Lung (tissue), 12 donors: Measurements from ENCODE around the gene TBXT. TPM values are rescaled to one million over a fixed set of nuclear protein-coding genes. Genes with fewer than 3 reads are reported as not detected.
"Not testable (repeated sequence)": the region's sequence is repeated elsewhere in the genome, so short reads cannot be mapped to it uniquely, and the experiment has no call there.

ENCODE experiments used
- ATAC-seq: fragments of 200-7000 bp; cut with Tn5 transposase; one replicate; pipeline ENCODE4 v1.9.1; 2020; ENCODE audit warnings: moderate number of reproducible peaks; ENCODE audit not compliant: insufficient read depth, low FRiP score
- DNase-seq, 3 donors: peaks; one replicate each; pipeline ENCODE4 v3.0.0-alpha.2; 2013 to 2017
- H3K27ac ChIP-seq, 2 donors: one replicate each; pipeline ENCODE4 v1.5.1; 2013; ENCODE audit warnings: mild to moderate bottlenecking in 2 of 2, moderate library complexity in 2 of 2, control low read depth in 1 of 2, inconsistent platforms in 1 of 2, low read depth in 1 of 2, low read length in 1 of 2
- H3K27me3 ChIP-seq, 3 donors: one replicate each; pipeline ENCODE4 v1.5.1; 2013; ENCODE audit warnings: low read length in 2 of 3; ENCODE audit not compliant: control insufficient read depth in 3 of 3, insufficient read depth in 3 of 3
- H3K36me3 ChIP-seq, 4 donors: one replicate each; pipeline ENCODE4 v1.5.1; 2013; ENCODE audit warnings: low read length in 4 of 4, mild to moderate bottlenecking in 1 of 4, moderate library complexity in 1 of 4; ENCODE audit not compliant: control insufficient read depth in 4 of 4, insufficient read depth in 4 of 4
- H3K4me1 ChIP-seq, 5 donors: one replicate each; pipeline ENCODE4 v1.5.1; 2013; ENCODE audit warnings: low read length in 5 of 5, mild to moderate bottlenecking in 2 of 5, moderate library complexity in 1 of 5; ENCODE audit not compliant: control insufficient read depth in 5 of 5, insufficient read depth in 5 of 5
- H3K4me3 ChIP-seq: one replicate; pipeline ENCODE4 v1.5.1; 2013; ENCODE audit warnings: mild to moderate bottlenecking, control low read depth, moderate library complexity
- H3K9ac ChIP-seq, 2 donors: one replicate each; pipeline ENCODE4 v1.5.1; 2013; ENCODE audit warnings: low read length in 2 of 2, control low read depth in 1 of 2; ENCODE audit not compliant: insufficient read depth in 1 of 2
- H3K9me3 ChIP-seq, 4 donors: one replicate each; pipeline ENCODE4 v1.5.1; 2013; ENCODE audit warnings: low read length in 3 of 4, mild to moderate bottlenecking in 1 of 4, moderate library complexity in 1 of 4; ENCODE audit not compliant: control insufficient read depth in 4 of 4, insufficient read depth in 3 of 4
- WGBS, 2 donors: extraction: QIAGEN DNeasy Blood & Tissue Kit; methylation state at CpG; one replicate each; pipeline ENCODE4 v1.1.7; 2013; 5-methylcytosine and 5-hydroxymethylcytosine counted together
- polyA plus RNA-seq, 2 donors: library from polyadenylated mRNA; stranded (reverse); fragments of 200-250 nt; gene quantifications; one replicate each; pipeline ENCODE4 v1.2.1, GENCODE V29; 2013
- total RNA-seq, 2 donors: library from RNA; depleted of rRNA in 1 of 2; stranded (reverse); fragments of >200 nt in 1 of 2; gene quantifications; one replicate each; pipeline ENCODE4 v1.2.1, GENCODE V29; 2014 to 2021
- TF ChIP-seq, protein P1 (sequence below): IDR thresholded peaks from 2 replicates; pipeline ENCODE4 v1.5.1; 2012; ENCODE audit warnings: mild to moderate bottlenecking; ENCODE audit errors: control extremely low read depth, extremely low read depth
- donor health status: control.
- donor health status: control.
- donor health status: Bipolar disorder and iron deficiency.
- donor health status: healthy.
- donor health status: DM: yes; HTN: yes; CAD: no.

The TBXT gene
- total and polyA plus RNA-seq, 4 donors, result not detected

DNA sequence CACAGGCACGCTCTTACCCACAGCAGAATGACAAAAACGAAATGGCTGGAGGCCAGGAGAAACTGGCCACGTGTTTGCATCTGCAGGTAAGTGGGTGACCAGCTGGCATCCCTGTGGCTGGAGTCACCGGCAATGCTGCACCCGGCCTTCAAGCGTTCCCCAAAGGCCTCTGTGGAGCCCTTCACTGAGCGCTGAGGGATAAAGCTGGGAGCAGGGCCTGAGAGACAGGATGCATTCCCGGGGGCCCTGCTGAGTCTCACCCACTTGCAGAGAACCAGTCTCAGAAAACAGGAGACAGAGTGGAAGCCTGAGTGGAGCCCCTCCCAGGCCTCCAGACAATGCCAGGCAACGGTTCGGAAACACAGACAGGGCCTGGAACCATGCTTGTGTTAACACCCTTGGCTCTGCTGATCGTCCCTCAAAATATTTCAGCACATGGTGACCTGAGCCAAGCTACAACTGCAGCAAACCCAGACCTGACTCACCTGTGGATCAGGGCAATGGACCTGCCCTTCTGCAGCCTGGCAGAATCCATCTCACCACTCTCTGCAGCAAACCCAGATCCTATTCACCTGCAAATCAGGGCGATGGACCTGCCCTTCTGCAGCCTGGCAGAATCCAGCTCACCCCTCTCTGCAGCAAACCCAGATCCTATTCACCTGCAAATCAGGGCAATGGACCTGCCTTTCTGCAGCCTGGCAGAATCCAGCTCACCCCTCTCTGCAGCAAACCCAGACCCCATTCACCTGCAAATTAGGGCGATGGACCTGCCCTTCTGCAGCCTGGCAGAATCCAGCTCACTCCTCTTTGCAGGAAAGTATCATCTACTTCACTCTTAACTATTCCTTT lies 39.8 kb downstream of the TBXT start:
- DNase-seq (no peak), ATAC-seq (no peak)
- no peak overlapping the region for H3K27ac ChIP-seq
- H3K4me1 ChIP-seq, result no peaks in the 10 kb centered on the region
- no peaks in the 10 kb centered on the region for H3K36me3 ChIP-seq
- no peaks in the 10 kb centered on the region for H3K27me3 ChIP-seq
- WGBS, 2 donors, result 75 to 84% methylated on average over 13 of the region's 13 CpGs
- peaks cover 0 to 3% (median 0%) of the 10 kb centered on the region in 4 donors for H3K9me3 ChIP-seq
- TF ChIP-seq, protein P1, sequence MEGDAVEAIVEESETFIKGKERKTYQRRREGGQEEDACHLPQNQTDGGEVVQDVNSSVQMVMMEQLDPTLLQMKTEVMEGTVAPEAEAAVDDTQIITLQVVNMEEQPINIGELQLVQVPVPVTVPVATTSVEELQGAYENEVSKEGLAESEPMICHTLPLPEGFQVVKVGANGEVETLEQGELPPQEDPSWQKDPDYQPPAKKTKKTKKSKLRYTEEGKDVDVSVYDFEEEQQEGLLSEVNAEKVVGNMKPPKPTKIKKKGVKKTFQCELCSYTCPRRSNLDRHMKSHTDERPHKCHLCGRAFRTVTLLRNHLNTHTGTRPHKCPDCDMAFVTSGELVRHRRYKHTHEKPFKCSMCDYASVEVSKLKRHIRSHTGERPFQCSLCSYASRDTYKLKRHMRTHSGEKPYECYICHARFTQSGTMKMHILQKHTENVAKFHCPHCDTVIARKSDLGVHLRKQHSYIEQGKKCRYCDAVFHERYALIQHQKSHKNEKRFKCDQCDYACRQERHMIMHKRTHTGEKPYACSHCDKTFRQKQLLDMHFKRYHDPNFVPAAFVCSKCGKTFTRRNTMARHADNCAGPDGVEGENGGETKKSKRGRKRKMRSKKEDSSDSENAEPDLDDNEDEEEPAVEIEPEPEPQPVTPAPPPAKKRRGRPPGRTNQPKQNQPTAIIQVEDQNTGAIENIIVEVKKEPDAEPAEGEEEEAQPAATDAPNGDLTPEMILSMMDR, result no peak
- H3K9ac ChIP-seq, result no peak overlapping the region
- H3K4me3 ChIP-seq, result no peak overlapping the region

GRCh38 chr6:166123115-166123514 lies 44.5 kb downstream of the TBXT start:
- H3K36me3 ChIP-seq, H3K4me1 ChIP-seq, H3K27ac ChIP-seq, DNase-seq, H3K4me3 ChIP-seq, H3K9ac ChIP-seq, H3K9me3 ChIP-seq, H3K27me3 ChIP-seq, ATAC-seq: not testable (repeated sequence)
- 76 to 88% methylated on average over 9 of the region's 9 CpGs for WGBS, 2 donors

DNA sequence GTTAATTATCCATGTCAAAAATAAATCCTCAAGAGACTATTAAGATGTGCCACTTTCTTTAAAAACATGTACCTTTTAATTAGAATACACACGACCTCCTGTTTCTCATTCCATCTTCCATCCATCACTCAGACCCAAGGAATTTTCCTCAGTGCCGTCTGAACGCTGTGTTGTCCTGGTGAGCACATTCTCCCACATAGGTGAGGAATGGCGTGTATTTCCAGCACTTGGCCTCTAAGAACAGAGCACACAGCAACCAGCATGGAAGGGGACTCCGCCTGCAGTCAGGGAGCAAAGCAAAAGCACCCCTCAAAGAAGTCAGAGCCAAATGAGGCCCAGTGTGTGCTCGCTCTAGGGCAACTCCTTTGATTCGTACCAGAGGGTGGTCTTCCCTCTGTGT lies 45.9 kb downstream of the TBXT start:
- ATAC-seq (no peak), DNase-seq (no peak)
- H3K9ac ChIP-seq, result no peak overlapping the region
- H3K9me3 ChIP-seq, result peaks cover 0 to 3% (median 0%) of the 10 kb centered on the region in 4 donors
- H3K4me3 ChIP-seq, result no peak overlapping the region
- TF ChIP-seq, protein P1, result no peak
- H3K4me1 ChIP-seq, result no peaks in the 10 kb centered on the region
- WGBS, 2 donors, result 78 to 80% methylated on average over 7 of the region's 7 CpGs
- no peaks in the 10 kb centered on the region for H3K36me3 ChIP-seq
- H3K27ac ChIP-seq, result no peak overlapping the region
- no peaks in the 10 kb centered on the region for H3K27me3 ChIP-seq

GRCh38 chr6:166119116-166119911 lies 48.3 kb downstream of the TBXT start:
- ATAC-seq (no peak), DNase-seq (no peak)
- Histone ChIP-seq H3K9ac (no peak overlapping the region), H3K36me3 (no peaks in the 10 kb centered on the region), H3K9me3 (peaks cover 0 to 7% (median 2%) of the 10 kb centered on the region in 4 donors), H3K27me3 (no peaks in the 10 kb centered on the region), H3K27ac (no peak overlapping the region), H3K4me1 (no peaks in the 10 kb centered on the region), H3K4me3 (no peak overlapping the region)
- 83 to 89% methylated on average over 4 of the region's 4 CpGs for WGBS, 2 donors
- TF ChIP-seq, protein P1, result no peak
